Neural cell (in vitro differentiated cells): ENCODE data around the gene TDRD10. TPM values are rescaled to one million over a fixed set of nuclear protein-coding genes. Genes with fewer than 3 reads are reported as not detected.
A peak's percentile ranks its signal among the peaks of the same experiment; 100 is the strongest.

ENCODE experiments used
- H2AFZ ChIP-seq: fragments of 200-600, 300-800 bp; sonication (generic), shearing (Covaris generic); 2 replicates; pipeline ENCODE4 v1.6.0; 2014; ENCODE audit warnings: low read depth, mild to moderate bottlenecking, antibody characterized with exemption, low read length, moderate library complexity
- H3F3A ChIP-seq: fragments of 200-600 bp; shearing (Covaris generic); 2 replicates; pipeline ENCODE4 v1.6.1; 2016; ENCODE audit warnings: mild to moderate bottlenecking, moderate library complexity, mixed read lengths, antibody characterized with exemption, low read length; ENCODE audit not compliant: insufficient read depth, poor library complexity, severe bottlenecking
- H3K27ac ChIP-seq: fragments of 200-600, 300-800 bp; sonication (generic), shearing (Covaris generic); 2 replicates; pipeline ENCODE4 v1.5.1; 2014; ENCODE audit warnings: mild to moderate bottlenecking, low read length, moderate library complexity
- H3K27me3 ChIP-seq: fragments of 300-800, 200-600 bp; sonication (generic), shearing (Covaris generic); 2 replicates; pipeline ENCODE4 v1.6.0; 2014; ENCODE audit warnings: mild to moderate bottlenecking, low read depth, low read length, moderate library complexity; ENCODE audit not compliant: insufficient read depth
- H3K36me3 ChIP-seq: fragments of 300-800, 200-600 bp; sonication (generic), shearing (Covaris generic); 2 replicates; pipeline ENCODE4 v1.5.1; 2014; ENCODE audit warnings: mild to moderate bottlenecking, antibody characterized with exemption, low read length, moderate library complexity; ENCODE audit not compliant: insufficient read depth
- H3K4me2 ChIP-seq: fragments of 300-800, 200-600 bp; sonication (generic), shearing (Covaris generic); 2 replicates; pipeline ENCODE4 v1.6.0; 2014; ENCODE audit warnings: mild to moderate bottlenecking, low read length
- H3K4me3 ChIP-seq: fragments of 300-800, 200-600 bp; sonication (generic), shearing (Covaris generic); 2 replicates; pipeline ENCODE4 v1.5.1; 2014; ENCODE audit warnings: mild to moderate bottlenecking, low read length, moderate library complexity
- H3K79me2 ChIP-seq: fragments of 200-600 bp; shearing (Covaris generic); replicated peaks from 2 replicates; pipeline ENCODE4 v1.6.0; 2014; ENCODE audit warnings: mild to moderate bottlenecking, low read length, moderate library complexity; ENCODE audit not compliant: insufficient read depth
- H3K9ac ChIP-seq: fragments of 300-800, 200-600 bp; sonication (generic), shearing (Covaris generic); 2 replicates; pipeline ENCODE4 v1.6.1; 2016; ENCODE audit warnings: mild to moderate bottlenecking, low read length, mixed read lengths
- H3K9me2 ChIP-seq: fragments of 200-600 bp; shearing (Covaris generic); 2 replicates; pipeline ENCODE4 v1.6.1; 2016; ENCODE audit warnings: mild to moderate bottlenecking, low read length, mixed read lengths; ENCODE audit not compliant: insufficient read depth
- H3K9me3 ChIP-seq: fragments of 200-600, 300-800 bp; sonication (generic), shearing (Covaris generic); 2 replicates; pipeline ENCODE4 v1.6.1; 2016; ENCODE audit warnings: mild to moderate bottlenecking, mixed run types, low read length, moderate library complexity, mixed read lengths
- H4K20me1 ChIP-seq: fragments of 200-600 bp; shearing (Covaris generic); 2 replicates; pipeline ENCODE4 v1.6.1; 2016; ENCODE audit warnings: mild to moderate bottlenecking, mixed run types; ENCODE audit not compliant: insufficient read depth
- CTCF ChIP-seq: fragments of 450-650 bp; IDR thresholded peaks from 2 replicates; pipeline ENCODE4 v1.5.1; 2014; ENCODE audit warnings: antibody characterized with exemption, mild to moderate bottlenecking, moderate library complexity; ENCODE audit not compliant: poor library complexity, severe bottlenecking
- EP300 ChIP-seq: fragments of 450-650 bp; conservative IDR thresholded peaks from 2 replicates; pipeline ENCODE4 v1.6.1; 2014; ENCODE audit warnings: antibody characterized with exemption, mild to moderate bottlenecking, moderate library complexity; ENCODE audit not compliant: poor library complexity, severe bottlenecking
- EZH2 ChIP-seq: fragments of 200-600, 300-800 bp; shearing (Covaris generic), sonication (generic); IDR thresholded peaks from 2 replicates; pipeline ENCODE4 v1.6.1; 2014; ENCODE audit warnings: antibody characterized with exemption, low read length, borderline replicate concordance, mild to moderate bottlenecking; ENCODE audit not compliant: insufficient read depth, poor library complexity, severe bottlenecking
- MXI1 ChIP-seq: fragments of 450-650 bp; conservative IDR thresholded peaks from 2 replicates; pipeline ENCODE4 v1.6.1; 2014; ENCODE audit warnings: antibody characterized with exemption, mild to moderate bottlenecking; ENCODE audit not compliant: poor library complexity, severe bottlenecking
- POLR2AphosphoS5 ChIP-seq: IDR thresholded peaks from 2 replicates; pipeline ENCODE4 v1.6.1; 2012
- RAD21 ChIP-seq: fragments of 450-650 bp; conservative IDR thresholded peaks from 2 replicates; pipeline ENCODE4 v1.6.1; 2014; ENCODE audit warnings: antibody characterized with exemption, mild to moderate bottlenecking, moderate library complexity
- REST ChIP-seq: IDR thresholded peaks from 2 replicates; pipeline ENCODE4 v1.6.1; 2012; ENCODE audit warnings: borderline replicate concordance
- SMC3 ChIP-seq: fragments of 450-650 bp; conservative IDR thresholded peaks from 2 replicates; pipeline ENCODE4 v1.6.1; 2014; ENCODE audit warnings: antibody characterized with exemption, mild to moderate bottlenecking, moderate library complexity; ENCODE audit not compliant: poor library complexity
- TAF1 ChIP-seq: IDR thresholded peaks from 2 replicates; pipeline ENCODE4 v1.6.1; 2012; ENCODE audit warnings: low read depth
- polyA plus RNA-seq: library from polyadenylated mRNA; depleted of rRNA; stranded (reverse); fragments of >200 nt; gene quantifications from 2 replicates; pipeline ENCODE4 v1.2.3, GENCODE V29; 2014

TDRD10 gene
- polyA plus RNA-seq, 1 donor from 2014 or later = not detected

GRCh38 chr1:154572468-154573167 is 70.6 kb downstream of the TDRD10 start:
- Histone ChIP-seq H3K9me3 (no peaks in the 10 kb centered on the region), H4K20me1 (no peaks in the 10 kb centered on the region), H3K4me2 (no peak overlapping the region), H3F3A (no peaks in the 10 kb centered on the region), H3K36me3 (no peaks in the 10 kb centered on the region), H3K9me2 (no peaks in the 10 kb centered on the region), H3K9ac (no peak overlapping the region), H3K4me3 (peak overlapping the region; percentile 15), H3K27ac (no peak overlapping the region), H3K27me3 (no peaks in the 10 kb centered on the region), H2AFZ (no peak overlapping the region), H3K79me2 (peaks cover 6% of the 10 kb centered on the region)
- TF ChIP-seq TAF1 = no peak
- TF ChIP-seq MXI1 = no peak
- no peak for TF ChIP-seq EZH2
- no peak for TF ChIP-seq POLR2AphosphoS5

GRCh38 chr1:154573168-154573510 is 71.1 kb downstream of the TDRD10 start:
- Histone ChIP-seq H3K36me3 (no peaks in the 10 kb centered on the region), H3K9me3 (no peaks in the 10 kb centered on the region), H2AFZ (no peak overlapping the region), H3K27me3 (no peaks in the 10 kb centered on the region), H3K79me2 (peaks cover 3% of the 10 kb centered on the region), H3K9me2 (no peaks in the 10 kb centered on the region), H3K9ac (no peak overlapping the region), H3K4me2 (no peak overlapping the region), H3F3A (no peaks in the 10 kb centered on the region), H3K4me3 (peak overlapping the region; percentile 15), H4K20me1 (no peaks in the 10 kb centered on the region), H3K27ac (no peak overlapping the region)
- TF ChIP-seq MXI1 (no peak), POLR2AphosphoS5 (no peak), SMC3 (no peak)

GRCh38 chr1:154574716-154575115 is 72.7 kb downstream of the TDRD10 start:
- no peaks in the 10 kb centered on the region for H3F3A ChIP-seq
- no peaks in the 10 kb centered on the region for H3K27me3 ChIP-seq
- H3K9ac ChIP-seq = no peak overlapping the region
- no peaks in the 10 kb centered on the region for H4K20me1 ChIP-seq
- H3K27ac ChIP-seq = no peak overlapping the region
- no peak overlapping the region for H3K4me2 ChIP-seq
- no peaks in the 10 kb centered on the region for H3K9me2 ChIP-seq
- H3K4me3 ChIP-seq = no peak overlapping the region
- H3K79me2 ChIP-seq = no peaks in the 10 kb centered on the region
- H2AFZ ChIP-seq = no peak overlapping the region
- H3K9me3 ChIP-seq = no peaks in the 10 kb centered on the region
- TF ChIP-seq POLR2AphosphoS5 = no peak
- no peak for TF ChIP-seq RAD21
- TF ChIP-seq TAF1 = no peak
- TF ChIP-seq EP300 = no peak
- no peak for TF ChIP-seq EZH2
- TF ChIP-seq REST = no peak
- no peak for TF ChIP-seq SMC3
- TF ChIP-seq CTCF = no peak
- no peak for TF ChIP-seq MXI1
- H3K36me3 ChIP-seq = no peaks in the 10 kb centered on the region
